Endothelial cell of umbilical vein (primary cell): Measurements from ENCODE around the gene SLC2A14.

Experiments
- JUN ChIP-seq: IDR thresholded peaks from 2 replicates; pipeline ENCODE4 v1.6.1; 2011; ENCODE audit warnings: borderline replicate concordance, low read depth; ENCODE audit not compliant: insufficient read length, insufficient read depth
- POLR2AphosphoS5 ChIP-seq: IDR thresholded peaks from 2 replicates; pipeline ENCODE4 v1.6.1; 2012; ENCODE audit warnings: low read depth, mild to moderate bottlenecking, control low read depth, low read length, moderate library complexity; ENCODE audit not compliant: insufficient read depth
- TF ChIP-seq, protein P1 (sequence below), 2 donors: IDR thresholded peaks; 1 replicate in 1 of 2; 2 replicates in 1 of 2; pipeline ENCODE4 v1.5.1; 2011; ENCODE audit warnings: low read length in 2 of 2, mild to moderate bottlenecking in 2 of 2, moderate library complexity in 2 of 2, control low read depth in 1 of 2, inconsistent platforms in 1 of 2, low read depth in 1 of 2; ENCODE audit not compliant: insufficient read depth in 1 of 2; ENCODE audit errors: extremely low read depth in 1 of 2

DNA sequence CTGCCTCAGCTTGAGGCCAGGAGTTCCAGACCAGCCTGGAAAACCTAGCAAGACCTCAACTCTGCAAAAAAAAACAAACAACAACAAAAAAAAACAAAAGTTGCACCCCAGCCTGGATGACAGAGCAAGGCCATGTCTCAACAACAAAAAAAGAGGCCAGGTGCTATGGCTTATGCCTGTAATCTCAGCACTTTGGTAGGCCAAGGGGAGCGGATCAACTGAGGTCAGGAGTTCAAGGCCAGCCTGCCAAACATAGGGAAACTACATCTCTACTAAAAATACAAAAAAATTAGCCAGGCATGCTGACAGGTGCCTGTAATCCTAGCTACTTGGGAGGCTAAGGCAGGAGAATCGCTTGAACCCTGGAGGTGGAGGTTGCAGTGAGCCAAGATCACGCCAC, 6.5 kb upstream of the SLC2A14 start:
- TF ChIP-seq, protein P1, sequence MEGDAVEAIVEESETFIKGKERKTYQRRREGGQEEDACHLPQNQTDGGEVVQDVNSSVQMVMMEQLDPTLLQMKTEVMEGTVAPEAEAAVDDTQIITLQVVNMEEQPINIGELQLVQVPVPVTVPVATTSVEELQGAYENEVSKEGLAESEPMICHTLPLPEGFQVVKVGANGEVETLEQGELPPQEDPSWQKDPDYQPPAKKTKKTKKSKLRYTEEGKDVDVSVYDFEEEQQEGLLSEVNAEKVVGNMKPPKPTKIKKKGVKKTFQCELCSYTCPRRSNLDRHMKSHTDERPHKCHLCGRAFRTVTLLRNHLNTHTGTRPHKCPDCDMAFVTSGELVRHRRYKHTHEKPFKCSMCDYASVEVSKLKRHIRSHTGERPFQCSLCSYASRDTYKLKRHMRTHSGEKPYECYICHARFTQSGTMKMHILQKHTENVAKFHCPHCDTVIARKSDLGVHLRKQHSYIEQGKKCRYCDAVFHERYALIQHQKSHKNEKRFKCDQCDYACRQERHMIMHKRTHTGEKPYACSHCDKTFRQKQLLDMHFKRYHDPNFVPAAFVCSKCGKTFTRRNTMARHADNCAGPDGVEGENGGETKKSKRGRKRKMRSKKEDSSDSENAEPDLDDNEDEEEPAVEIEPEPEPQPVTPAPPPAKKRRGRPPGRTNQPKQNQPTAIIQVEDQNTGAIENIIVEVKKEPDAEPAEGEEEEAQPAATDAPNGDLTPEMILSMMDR (IDR thresholded peaks at IDR 0.05; ENCODE audit: extremely low read depth in 1 of 2, insufficient read depth in 1 of 2, low read depth in 1 of 2, low read length in 2 of 2), result no peak
- TF ChIP-seq JUN, result no peak
- TF ChIP-seq POLR2AphosphoS5, result no peak
